Stimulated activated CD8-positive, alpha-beta memory T cell treated with anti-CD3 and anti-CD28 coated beads, Interleukin-15, amount 100 ng/mL, for 24 hours (primary cell): ENCODE data around the gene IL12RB1.
"Not testable (repeated sequence)": the region's sequence is repeated elsewhere in the genome, so short reads cannot be mapped to it uniquely, and the experiment has no call there.

Experiments
- DNase-seq: peaks from one replicate; pipeline ENCODE4 v3.0.0-alpha.2; 2020; ENCODE audit warnings: low read depth

IL12RB1 gene

DNA sequence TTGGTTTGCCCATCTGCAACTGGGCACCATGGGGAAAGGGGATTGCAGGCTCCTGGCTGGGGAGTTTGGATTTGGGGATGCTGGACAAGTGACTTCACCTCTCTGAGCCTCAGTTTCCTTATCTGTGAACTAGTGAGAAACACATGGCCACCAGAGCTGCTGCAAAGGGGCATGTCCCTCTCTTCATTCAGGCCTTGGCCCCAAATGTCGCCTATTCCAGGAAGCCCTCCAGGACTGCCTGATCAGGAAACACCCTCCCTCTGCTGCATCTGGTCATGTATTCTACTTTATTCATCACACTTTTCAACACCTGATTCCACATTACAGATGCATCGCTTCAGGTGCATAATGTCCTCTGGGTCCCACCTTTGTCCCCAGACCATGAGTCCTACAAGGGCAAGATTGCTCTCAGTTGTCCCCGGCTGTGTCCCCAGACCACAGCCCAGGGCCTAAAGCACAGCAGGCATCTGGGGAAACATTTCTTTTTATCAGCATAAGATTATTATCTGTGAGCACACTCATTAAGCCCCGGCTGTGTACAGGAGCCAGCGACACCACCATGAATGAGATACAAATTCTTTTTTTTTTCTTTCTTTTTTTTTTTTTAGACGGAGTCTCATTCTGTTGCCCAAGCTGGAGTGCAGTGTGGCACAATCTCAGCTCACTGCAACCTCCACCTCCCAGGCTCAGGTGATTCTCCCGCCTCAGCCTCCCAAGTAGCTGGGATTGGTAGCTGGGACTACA lies 41.3 kb downstream of the IL12RB1 start:
- DNase-seq: no peak

DNA sequence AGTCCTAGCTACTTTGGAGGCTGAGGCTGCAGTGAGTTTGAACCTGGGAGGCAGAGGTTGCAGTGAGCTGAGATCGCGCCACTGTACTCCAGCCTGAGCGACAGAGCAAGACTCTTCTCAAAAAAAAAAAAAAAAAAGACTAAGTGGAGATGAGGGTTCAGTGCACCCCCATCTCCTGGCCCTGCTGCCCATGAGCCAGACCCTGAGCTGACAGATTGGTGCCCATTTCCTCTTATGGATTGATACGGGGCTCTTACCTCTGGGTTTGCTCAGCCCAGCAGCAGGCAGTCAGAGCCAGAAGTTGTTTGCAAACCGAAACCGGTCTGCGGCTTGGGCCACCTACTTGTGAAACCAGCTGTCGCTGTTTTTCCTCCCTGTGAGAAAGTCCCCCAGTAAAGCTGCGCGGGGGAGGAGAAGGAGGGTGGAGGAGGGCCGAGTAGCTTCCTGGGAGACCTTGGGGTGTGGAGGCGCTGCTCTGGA lies 41.9 kb downstream of the IL12RB1 start:
- DNase-seq: peak; percentile 42

DNA sequence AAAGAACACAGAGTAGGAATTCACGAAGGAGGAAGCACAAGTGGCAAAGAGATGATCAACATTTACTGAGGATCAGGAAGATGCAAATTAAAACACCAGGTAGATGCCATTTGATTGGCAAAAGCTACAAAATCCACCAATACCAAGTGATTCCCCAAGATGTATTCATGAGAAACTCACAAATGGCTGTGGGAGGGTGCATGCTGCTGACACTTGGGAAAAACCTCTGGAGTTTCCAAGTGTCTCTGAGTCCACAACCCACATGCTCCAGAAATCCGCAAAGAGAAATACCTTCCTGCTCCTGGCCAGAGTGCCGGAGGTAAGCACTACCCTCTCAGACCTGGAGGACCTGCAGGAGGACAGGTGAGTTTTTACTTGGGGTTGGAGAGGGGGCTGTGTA lies 43.1 kb downstream of the IL12RB1 start:
- DNase-seq: no peak

DNA sequence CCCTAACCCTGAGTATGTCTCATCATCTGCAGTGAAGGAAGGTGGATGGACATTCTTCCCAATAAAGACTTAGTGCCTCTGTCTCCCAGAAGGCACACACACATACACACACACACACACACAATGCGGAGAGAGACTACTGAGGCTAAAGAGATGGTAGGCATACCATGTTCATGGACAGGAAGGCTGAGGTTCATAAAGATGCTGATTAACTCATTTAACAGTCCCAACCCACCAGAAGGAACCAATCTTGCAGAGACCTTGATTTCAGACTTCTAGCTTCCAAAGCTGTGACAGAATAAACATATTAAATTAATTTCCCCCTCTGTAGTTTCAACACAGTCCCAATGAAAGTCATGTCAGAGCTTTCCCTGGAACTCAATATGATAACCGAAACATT lies 45.7 kb downstream of the IL12RB1 start:
- DNase-seq: no peak

DNA sequence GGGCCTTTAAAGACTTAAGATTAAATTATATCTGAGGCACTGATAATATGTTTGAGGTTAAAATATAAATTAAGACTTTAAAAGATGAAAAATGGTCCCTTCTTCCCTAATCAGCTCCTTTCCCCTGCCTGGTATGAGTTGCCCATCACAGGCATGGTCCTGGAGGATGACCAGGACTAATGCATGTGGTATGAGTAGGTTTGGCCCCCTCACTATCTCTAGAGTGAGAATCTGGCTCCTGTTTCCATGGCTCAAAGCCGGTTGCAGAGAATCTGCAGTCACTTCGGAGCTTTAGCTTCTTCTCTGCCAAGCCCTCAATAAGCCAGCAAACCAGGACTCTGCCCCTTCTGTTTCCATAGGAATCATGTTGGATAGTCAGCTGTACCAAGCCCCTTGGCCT lies 54.6 kb downstream of the IL12RB1 start:
- DNase-seq: not testable (repeated sequence)

DNA sequence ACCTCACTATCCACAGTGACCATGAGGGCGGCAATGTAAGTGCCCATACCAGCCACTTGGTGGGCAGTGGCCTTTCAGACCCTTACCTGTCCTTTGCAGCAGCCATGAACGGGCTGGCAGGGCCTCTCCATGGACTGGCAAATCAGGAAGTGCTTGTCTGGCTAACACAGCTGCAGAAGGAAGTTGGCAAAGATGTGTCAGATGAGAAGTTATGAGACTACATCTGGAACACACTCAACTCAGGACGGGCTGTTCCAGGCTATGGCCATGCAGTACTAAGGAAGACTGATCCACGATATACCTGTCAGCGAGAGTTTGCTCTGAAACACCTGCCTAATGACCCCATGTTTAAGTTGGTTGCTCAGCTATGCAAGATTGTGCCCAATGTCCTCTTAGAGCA lies 55.3 kb downstream of the IL12RB1 start:
- DNase-seq: not testable (repeated sequence)

DNA sequence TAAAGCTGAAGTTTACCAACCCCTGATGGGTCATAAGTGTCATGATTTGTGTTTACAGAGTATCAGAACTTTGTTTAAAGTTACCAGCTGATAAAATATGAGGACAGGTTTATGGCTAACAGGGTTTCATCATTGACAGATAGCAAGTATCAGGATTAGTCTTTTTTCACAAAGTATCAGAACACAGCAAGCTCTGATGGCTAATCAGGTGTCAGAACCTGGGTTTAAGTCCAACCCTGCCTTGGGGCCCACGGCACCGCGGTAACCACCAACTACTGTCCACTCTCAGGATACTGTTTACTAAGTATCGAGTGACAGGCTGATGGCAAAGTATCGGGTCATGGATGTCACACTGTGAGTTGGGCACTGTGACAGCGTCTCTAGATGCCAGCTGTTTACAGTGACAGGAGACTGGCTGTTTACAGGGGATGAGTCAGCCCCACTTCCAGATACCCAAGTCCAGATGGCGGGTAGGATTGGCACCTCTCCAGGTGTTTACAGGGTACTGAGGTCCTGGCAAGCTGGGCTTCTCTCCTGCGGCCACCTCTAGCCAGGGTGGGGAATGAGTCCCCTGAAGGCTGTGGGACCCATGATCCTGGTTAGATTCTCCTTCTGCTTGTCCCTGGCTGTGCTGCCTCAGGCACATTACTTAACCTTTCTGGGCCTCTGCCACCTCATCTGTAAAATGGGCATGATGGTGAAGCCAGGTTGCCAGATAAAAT lies 57.0 kb downstream of the IL12RB1 start:
- no peak for DNase-seq

DNA sequence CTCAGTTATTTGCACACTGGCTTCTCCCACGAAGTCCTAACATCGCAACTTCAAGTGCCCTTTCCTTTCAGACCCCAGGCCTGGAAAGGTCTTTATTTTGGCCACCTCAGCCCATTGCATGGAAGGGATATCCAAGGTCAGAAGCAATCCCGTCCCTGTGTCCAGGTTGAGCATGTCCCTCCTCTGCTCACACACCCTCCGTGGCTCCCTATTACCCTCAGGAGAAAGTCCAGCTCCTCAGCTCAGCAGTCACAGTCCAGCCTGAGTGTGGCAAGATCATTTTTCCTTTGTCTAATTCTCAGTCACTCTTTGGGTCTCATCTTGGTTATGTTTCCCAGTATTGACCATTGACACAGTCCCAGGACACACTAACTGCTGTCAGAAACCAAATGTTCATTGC lies 59.6 kb downstream of the IL12RB1 start:
- DNase-seq: no peak

DNA sequence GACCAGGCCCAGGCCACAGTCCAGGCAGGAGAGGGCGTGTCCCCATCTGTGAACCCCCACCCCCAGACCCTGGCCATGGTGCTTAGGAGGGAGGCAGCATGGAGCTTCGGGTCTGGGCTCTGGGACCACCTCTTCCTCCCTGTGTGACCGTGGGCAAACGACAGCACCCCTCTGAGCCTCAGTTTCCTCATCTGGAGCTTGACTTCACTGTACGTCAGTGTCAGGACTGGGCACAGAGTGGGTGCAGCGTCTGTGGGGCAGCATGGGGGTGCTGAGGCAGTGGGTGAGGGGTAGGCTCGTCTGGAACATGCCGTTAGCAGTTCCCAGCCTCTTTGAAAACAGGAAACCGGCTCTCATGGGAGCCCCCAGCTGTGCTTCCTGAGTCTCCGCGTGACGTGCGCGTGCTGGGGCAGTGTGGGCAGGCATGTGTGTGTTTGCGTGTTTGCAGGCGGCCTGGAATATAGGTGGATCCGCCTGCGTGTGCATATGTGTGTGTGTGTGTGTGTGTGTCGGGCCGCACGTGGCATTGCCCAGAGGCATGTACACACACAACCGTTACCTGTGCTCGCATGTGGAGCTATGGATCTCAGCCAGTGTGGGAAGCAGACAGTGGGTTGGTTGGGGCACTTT lies 63.0 kb downstream of the IL12RB1 start:
- no peak for DNase-seq

DNA sequence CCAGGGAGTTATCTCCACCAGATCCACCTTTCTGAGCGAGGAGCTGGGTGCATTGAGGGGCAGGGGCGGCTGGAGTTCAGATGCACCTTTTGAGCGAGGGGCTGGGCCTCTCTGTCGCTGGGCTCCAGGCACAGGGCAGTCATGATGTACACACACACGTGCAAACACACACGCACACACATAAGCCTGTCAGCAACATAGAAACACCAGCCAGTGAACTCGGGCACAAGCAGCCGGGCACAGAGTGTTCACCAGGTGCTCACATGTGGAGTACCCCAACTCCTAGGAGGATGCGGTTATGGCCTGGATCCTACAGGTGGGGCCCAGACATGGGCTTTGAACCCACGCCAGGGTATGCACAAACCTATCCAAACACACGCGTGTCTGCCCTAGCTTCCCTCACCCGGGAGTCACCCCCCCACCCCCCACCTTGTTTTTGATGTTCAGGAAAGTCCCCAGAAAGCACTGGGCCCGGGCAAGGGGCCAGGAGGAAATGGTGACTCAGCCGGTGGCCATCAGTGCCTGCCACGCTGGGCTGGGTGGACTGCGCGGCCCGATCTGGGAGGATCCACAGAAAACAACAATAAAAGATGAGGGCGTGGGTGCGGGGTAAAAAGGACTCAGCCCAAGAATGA lies 65.5 kb downstream of the IL12RB1 start:
- DNase-seq: no peak

DNA sequence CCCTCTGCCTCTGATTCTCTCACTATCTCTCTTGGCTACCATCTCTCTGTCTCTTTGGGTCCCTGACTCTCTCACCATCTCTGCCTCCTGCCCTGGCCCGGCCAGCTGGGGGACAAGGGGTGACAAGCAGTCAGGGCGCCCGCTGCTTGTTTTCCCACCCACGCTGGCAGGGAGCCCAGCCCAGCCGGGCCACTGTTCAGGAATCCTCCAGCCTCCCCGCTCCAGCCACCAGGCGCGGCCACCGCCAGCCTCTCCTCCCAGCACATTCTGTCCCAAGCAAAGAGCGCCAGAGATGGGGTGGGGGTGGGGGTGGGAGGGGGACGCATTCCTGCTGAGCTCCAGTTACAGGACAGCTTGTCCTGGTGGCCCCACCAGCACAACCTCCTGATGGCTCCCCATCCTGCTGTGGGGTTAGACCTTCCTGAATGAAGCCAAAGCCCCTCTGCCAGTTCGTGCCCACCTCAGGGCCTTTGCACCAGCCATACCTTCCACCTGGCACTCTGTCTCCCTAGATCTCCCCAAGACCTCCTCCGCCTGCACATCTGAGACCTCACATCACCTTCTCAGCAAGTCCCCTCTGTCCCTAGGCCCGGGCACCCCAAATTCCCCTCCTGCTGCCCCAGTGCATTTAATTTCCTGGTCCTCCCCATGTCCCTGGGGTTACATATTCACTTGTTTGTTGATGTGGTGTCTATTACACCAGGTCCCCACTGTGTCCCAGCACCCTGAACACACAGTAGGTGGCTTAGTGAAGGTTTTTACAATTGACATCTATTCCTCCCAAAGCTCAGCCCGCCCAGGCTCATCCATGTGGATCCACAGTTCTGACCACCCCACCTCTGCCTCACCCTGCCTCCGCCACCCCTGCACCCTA lies 66.3 kb downstream of the IL12RB1 start:
- no peak for DNase-seq

DNA sequence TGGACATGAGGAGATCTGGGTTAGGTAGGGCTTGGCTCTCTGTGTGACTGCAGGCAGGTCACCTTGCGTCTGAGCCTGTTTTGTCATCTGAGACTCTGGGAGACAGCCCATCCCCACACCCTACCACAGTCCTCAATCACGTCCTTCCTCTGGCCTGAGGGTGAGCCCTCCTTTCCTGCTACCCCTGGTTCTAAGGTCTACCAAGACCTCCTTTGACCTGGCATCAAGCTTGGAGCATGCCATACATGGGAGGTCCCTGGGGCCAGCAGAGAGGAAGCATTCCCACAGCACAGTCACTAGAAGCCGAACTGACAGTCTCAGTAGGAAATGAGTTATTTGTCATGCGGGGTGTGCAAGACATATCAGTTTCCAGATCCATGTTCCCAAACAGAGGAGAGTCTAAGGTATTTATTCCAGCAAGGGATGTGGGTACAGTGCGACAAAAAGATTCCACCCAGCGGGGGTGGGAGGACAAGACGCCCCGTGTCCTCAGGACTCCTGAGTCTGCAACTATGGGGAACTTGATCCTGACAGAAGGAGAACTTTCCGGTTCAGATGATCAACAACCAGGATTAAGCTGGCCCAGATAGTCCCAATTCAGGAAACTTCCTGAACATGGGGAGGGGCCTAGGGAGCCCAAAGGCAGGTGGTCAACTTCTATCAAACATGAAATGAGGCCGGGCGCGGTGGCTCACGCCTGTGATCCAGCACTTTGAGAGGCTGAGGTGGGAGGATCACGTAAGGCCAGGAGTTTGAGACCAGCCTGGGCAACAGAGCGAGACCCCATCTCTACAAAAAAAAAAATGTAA lies 69.3 kb downstream of the IL12RB1 start:
- DNase-seq: no peak

DNA sequence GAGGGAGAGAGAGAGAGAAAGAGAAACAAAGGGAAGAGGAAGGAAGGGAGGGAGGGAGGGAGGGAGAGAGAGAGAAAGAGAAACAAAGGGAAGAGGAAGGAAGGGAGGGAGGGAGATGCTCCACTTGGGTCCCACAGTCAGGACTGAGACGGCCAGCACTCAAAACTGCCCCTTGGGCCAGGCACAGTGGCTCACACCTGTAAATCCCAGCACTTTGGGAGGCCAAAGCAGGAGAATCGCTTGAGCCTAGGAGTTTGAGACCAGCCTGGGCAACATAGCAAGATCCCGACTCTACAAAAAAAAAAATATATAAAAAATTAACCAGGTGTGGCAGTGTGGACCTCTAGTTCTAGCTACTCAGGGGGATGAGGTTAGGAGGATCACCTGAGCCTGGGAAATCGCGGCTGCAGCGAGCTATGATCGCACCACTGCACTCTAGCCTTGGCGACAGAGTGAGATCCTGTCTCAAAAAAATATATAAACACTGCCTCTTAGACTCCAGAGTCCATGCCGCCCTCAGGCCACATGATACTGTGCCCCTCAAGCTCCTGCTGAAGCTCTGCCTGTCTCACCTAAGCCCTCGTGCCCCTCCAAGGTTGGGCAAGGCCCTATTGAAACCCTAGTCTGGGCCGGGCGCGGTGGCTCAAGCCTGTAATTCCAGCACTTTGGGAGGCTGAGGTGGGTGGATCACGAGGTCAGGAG lies 70.4 kb downstream of the IL12RB1 start:
- no peak for DNase-seq

DNA sequence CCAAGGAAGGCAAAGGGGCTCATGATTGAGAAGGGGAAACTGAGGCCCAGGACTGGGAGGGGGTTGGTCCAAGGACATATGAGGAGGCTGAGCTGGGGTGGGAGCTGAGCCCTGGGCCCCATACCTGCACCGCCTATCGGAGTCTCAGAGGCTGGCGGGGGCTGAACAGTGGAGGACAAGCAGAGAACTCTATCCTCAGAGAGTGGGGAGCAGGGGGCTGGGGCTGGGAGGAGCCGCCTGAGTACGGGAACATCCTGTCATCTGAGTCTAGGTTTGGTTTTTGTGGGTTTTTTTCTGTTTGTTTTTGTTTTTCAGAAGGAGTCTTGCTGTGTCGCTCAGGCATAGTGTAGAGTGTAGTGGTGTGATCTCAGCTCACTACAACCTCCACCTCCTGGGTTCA lies 72.5 kb downstream of the IL12RB1 start:
- DNase-seq: no peak

DNA sequence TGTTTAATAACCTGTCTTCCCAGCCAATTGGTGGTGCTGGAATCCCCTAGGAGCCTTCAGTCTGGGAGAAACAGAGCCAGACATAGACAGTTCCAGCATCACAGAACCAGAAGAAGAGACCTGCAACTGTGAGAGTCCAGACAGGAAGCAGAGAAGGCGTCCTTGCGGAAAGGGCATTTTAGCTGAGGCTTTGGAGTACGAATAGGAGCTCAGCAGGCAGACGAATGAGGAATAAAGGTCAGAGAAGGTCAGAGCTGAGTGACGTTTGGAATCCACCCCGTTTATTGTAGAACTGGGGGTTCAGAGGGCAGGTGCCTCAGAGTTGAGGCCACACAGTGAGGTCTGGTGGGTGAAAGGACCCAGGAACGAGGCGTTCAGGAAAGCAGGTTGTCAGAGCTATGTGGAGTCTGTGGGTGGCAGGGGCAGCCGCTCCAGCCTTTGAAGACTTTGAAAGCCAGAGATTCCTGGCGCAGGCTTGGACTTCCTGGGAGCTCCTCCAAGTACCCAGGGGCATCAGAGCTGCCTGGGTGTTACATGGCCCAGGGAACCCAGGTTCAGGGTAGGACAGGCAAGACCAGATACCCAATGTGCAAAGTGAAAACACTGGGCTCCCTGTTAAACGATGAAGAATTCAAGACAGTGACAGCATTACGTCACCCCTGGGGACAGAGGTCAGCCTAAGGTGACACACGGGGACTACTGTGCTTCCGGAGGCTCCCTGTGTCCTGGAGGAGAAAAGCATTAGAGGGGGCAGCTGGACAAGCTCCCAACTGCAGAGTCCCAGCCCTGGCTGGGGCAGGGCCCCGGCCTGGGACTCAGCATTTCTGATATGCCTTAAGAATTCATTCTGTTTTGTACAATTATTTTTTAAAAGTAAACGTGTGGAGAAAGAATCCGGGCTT lies 73.3 kb downstream of the IL12RB1 start:
- DNase-seq: no peak

DNA sequence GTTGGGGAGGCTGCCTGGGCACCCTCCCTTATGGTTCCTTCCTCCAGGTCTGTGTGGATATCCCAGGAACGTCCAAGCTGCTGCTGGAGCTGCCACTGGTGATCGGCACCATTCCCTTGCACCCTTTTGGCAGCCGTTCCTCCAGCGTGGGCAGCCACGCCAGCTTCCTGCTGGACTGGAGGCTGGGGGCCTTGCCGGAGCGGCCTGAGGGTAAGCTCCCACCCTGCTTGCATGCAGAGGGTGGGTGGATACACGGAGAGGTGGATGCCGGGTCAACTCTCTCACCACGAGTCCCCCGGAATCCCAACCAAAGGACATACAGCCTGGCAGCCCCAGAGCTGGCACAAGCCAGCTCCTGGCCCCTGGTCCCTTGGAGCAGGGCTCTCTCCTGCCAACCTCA lies 76.6 kb downstream of the IL12RB1 start:
- DNase-seq: no peak

DNA sequence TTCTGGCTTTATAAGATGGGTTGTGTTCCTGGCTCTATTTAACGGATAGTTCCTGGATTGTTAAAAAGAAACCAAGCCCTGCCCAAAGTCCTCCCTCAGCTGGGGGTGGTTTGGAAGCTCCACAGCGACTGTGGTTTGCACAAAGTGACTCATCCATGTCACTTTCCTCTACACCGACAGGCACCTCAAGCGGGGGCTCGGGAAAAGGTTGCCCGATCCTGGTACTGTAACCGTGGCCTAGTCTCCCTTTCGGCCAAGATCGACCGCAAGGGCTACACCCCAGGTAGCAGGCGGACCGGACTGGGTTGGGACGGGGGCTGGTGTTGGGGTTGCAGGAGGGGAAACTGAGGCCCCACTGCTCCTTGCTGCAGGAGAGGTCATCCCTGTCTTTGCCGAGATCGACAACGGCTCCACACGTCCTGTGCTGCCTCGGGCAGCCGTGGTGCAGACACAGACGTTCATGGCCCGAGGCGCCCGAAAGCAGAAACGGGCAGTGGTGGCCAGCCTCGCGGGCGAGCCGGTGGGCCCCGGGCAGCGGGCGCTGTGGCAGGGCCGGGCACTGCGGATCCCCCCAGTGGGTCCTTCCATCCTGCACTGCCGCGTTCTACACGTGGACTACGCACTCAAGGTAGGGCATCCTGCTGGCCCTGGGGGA lies 77.2 kb downstream of the IL12RB1 start:
- DNase-seq: no peak
